ENCODE results near the gene ATG5. TPM values are rescaled to one million over a fixed set of nuclear protein-coding genes. Genes with fewer than 3 reads are reported as not detected.

Gene ATG5
- polyA plus RNA-seq, 1 of the 3 experiments (the other 2 are of a cell fraction), result 15.5 TPM

DNA sequence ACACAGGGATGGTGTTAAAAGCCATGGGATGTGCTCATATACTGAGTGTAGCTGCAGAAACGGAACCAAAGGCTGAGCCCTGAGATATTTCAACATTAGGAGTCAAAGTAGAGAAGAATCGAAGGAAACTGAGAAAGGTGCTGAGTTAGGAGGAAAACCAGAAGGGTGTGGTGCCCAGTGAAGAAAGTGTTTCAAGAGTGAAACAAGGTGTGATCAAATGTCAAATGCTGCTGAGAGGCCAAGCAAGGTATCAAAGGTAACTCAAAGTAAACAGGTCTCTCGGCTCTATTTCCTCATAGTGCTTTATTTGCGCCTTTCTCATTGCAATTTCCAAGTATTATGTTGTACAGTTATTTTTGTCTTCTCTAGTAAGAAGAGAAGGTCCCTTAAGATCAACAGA is 145.4 kb downstream of the ATG5 start:
- Histone ChIP-seq H3K79me2 (ENCODE audit: insufficient read depth) (no peaks in the 10 kb centered on the region), H3K9me2 (no peaks in the 10 kb centered on the region), H3K9me3 (no peaks in the 10 kb centered on the region), H3K27me3 (ENCODE audit: insufficient read depth) (no peaks in the 10 kb centered on the region), H3F3A (replicated peaks; ENCODE audit: insufficient read depth) (peaks cover 35% of the 10 kb centered on the region), H3K4me3 (ENCODE audit: low read depth in 2 of 2, low read length in 1 of 2) (no peak overlapping the region), H2AFZ (ENCODE audit: low read depth) (no peak overlapping the region), H3K4me1 (ENCODE audit: control insufficient read depth in 1 of 2, insufficient read depth in 2 of 2, low read depth in 1 of 2, low read length in 1 of 2) (peaks cover 0 to 13% of the 10 kb centered on the region in 2 experiments; a peak in 1 of 4 replicates), H3K27ac (ENCODE audit: low read depth in 2 of 2, low read length in 1 of 2) (no peak overlapping the region), H3K36me3 (replicated peaks in 1 of 2; ENCODE audit: control insufficient read depth in 1 of 2, insufficient read depth in 2 of 2, low read length in 1 of 2) (no peaks in the 10 kb centered on the region), H3K9ac (no peak overlapping the region), H4K20me1 (ENCODE audit: insufficient read depth) (no peaks in the 10 kb centered on the region), H3K4me2 (no peak overlapping the region)
- DNase-seq, result no peak
- ChIA-PET CTCF (no interaction called here), POLR2A (no interaction called here)
- 98% methylated on average over 4 of the region's 4 CpGs for WGBS (ENCODE audit: low lambda C conversion rate)
- no peak for TF ChIP-seq POLR2AphosphoS5 (IDR thresholded peaks at IDR 0.05; ENCODE audit: low read depth, low read length)
- no peak for TF ChIP-seq RFX5 (IDR thresholded peaks at IDR 0.05; ENCODE audit: low read length)
- TF ChIP-seq GABPA (IDR thresholded peaks at IDR 0.05; ENCODE audit: low read depth), result no peak
- no peak for TF ChIP-seq TEAD4 (IDR thresholded peaks at IDR 0.05; ENCODE audit: borderline replicate concordance, insufficient read depth)
- no peak for TF ChIP-seq PBX3 (IDR thresholded peaks at IDR 0.05)
- no peak for TF ChIP-seq TCF12 (IDR thresholded peaks at IDR 0.05)
- no peak for TF ChIP-seq USF2 (IDR thresholded peaks at IDR 0.05; ENCODE audit: borderline replicate concordance, low read depth, low read length)
- TF ChIP-seq, protein P1, sequence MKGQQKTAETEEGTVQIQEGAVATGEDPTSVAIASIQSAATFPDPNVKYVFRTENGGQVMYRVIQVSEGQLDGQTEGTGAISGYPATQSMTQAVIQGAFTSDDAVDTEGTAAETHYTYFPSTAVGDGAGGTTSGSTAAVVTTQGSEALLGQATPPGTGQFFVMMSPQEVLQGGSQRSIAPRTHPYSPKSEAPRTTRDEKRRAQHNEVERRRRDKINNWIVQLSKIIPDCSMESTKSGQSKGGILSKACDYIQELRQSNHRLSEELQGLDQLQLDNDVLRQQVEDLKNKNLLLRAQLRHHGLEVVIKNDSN (IDR thresholded peaks at IDR 0.05; ENCODE audit: borderline replicate concordance, low read depth), result no peak
- no peak for TF ChIP-seq GATA2 (CRISPR knock-in tag; IDR thresholded peaks at IDR 0.05)
- TF ChIP-seq CHD2 (IDR thresholded peaks at IDR 0.05; ENCODE audit: low read length, partially characterized antibody), result no peak

- Histone ChIP-seq H3K36me3 (replicated peaks in 1 of 2; ENCODE audit: control insufficient read depth in 1 of 2, insufficient read depth in 2 of 2, low read length in 1 of 2) (no peaks in the 10 kb centered on the region), H3K27me3 (ENCODE audit: insufficient read depth) (no peaks in the 10 kb centered on the region), H3K9ac (no peak overlapping the region), H3K9me3 (no peaks in the 10 kb centered on the region), H3K27ac (ENCODE audit: low read depth in 2 of 2, low read length in 1 of 2) (no peak overlapping the region), H3K4me3 (ENCODE audit: low read depth in 2 of 2, low read length in 1 of 2) (no peak overlapping the region), H4K20me1 (ENCODE audit: insufficient read depth) (no peaks in the 10 kb centered on the region), H3K4me2 (no peak overlapping the region), H3F3A (replicated peaks; ENCODE audit: insufficient read depth) (peaks cover 30% of the 10 kb centered on the region), H3K9me2 (no peaks in the 10 kb centered on the region), H3K4me1 (ENCODE audit: control insufficient read depth in 1 of 2, insufficient read depth in 2 of 2, low read depth in 1 of 2, low read length in 1 of 2) (peaks cover 0 to 13% of the 10 kb centered on the region in 2 experiments; a peak in 1 of 4 replicates), H3K79me2 (ENCODE audit: insufficient read depth) (no peaks in the 10 kb centered on the region), H2AFZ (ENCODE audit: low read depth) (no peak overlapping the region)
- TF ChIP-seq FOXM1 (IDR thresholded peaks at IDR 0.05; ENCODE audit: low read depth), result no peak
- no peak for TF ChIP-seq TCF12 (IDR thresholded peaks at IDR 0.05)
- no peak for TF ChIP-seq RXRA (IDR thresholded peaks at IDR 0.05; ENCODE audit: borderline replicate concordance, low read depth)
- WGBS (ENCODE audit: low lambda C conversion rate), result 90% methylated on average over 3 of the region's 3 CpGs
- POLR2A ChIA-PET, result no interaction called here
- CTCF ChIA-PET, result no interaction called here
- DNase-seq, result no peak
Observed at GRCh38 chr6:106178900-106179299, 146.7 kb downstream of the ATG5 start.

Measured in SK-N-SH (cell line).